Body of pancreas (tissue), 4 donors: ENCODE results near the gene THBS2.

Experiments
- CTCF ChIP-seq, 7 experiments: fragments of 450-650 bp in 4 of 7; fragments of 200-600 bp in 3 of 7; sonication (generic) in 3 of 7; IDR thresholded peaks; one replicate each; pipeline ENCODE4 v1.5.1; 2016 to 2019; ENCODE audit warnings: antibody characterized with exemption in 7 of 7
- POLR2A ChIP-seq, 3 donors: fragments of 450-650 bp; IDR thresholded peaks; one replicate each; pipeline ENCODE4 v1.6.1; 2016; ENCODE audit warnings: antibody characterized with exemption in 3 of 3, mild to moderate bottlenecking in 2 of 3

GRCh38 chr6:169220068-169220964 lies 33.3 kb downstream of the THBS2 start:
- TF ChIP-seq CTCF (IDR thresholded peaks at IDR 0.05) (no peak), POLR2A (IDR thresholded peaks at IDR 0.05) (no peak)
